Activated CD4-positive, alpha-beta T cell treated with anti-CD3 and anti-CD28 coated beads for 36 hours (primary cell): ENCODE results near the gene KEL. TPM values are rescaled to one million over a fixed set of nuclear protein-coding genes. Genes with fewer than 3 reads are reported as not detected.

Experiments used
- ATAC-seq: fragments of 200-7000 bp; cut with Tn5 transposase; one replicate; pipeline ENCODE4 v1.10.0; 2021; ENCODE audit warnings: mild to moderate bottlenecking, moderate library complexity
- CTCF ChIA-PET: fragments of 350-600 bp; sonication (Branson Sonifier 250); formaldehyde crosslinking; loops from one replicate; lab custom pipeline; 2021; ENCODE audit warnings: antibody characterized with exemption; lab: Charles Lee
- POLR2A ChIA-PET: fragments of 350-600 bp; sonication (Branson Sonifier 250); formaldehyde crosslinking; loops from one replicate; lab custom pipeline; 2021; ENCODE audit warnings: antibody characterized with exemption, inconsistent platforms; lab: Charles Lee
- DNase-seq: peaks from one replicate; pipeline ENCODE4 v3.0.0-alpha.2; 2020
- H3K27ac Mint-ChIP-seq: one replicate; pipeline ENCODE4 v1.8.0; 2021; ENCODE audit warnings: mixed read lengths
- H3K27me3 Mint-ChIP-seq: one replicate; pipeline ENCODE4 v1.8.0; 2021; ENCODE audit warnings: mixed read lengths
- H3K36me3 Mint-ChIP-seq: one replicate; pipeline ENCODE4 v1.8.0; 2021; ENCODE audit warnings: low read depth, mixed read lengths
- H3K4me1 Mint-ChIP-seq: one replicate; pipeline ENCODE4 v1.8.0; 2021; ENCODE audit warnings: mixed read lengths
- H3K4me3 Mint-ChIP-seq: one replicate; pipeline ENCODE4 v1.8.0; 2021; ENCODE audit warnings: mild to moderate bottlenecking, moderate library complexity, mixed read lengths
- H3K9me3 Mint-ChIP-seq: one replicate; pipeline ENCODE4 v1.8.0; 2021; ENCODE audit warnings: low read depth, mixed read lengths
- intact Hi-C, 2 experiments: fragments of 100-400 bp; cut with DNase I in 1 of 2; cut with micrococcal nuclease in 1 of 2; formaldehyde crosslinking; loops; one replicate each; pipeline versions ENCODE4 v1.14.2 to v1.15.1; 2022 to 2024; cut with DNase I, micrococcal nuclease
- total RNA-seq, 2 experiments: library from RNA; stranded (reverse); gene quantifications; one replicate each; pipeline ENCODE4 v1.2.3, GENCODE V29; 2021

KEL gene
- under 1 TPM; 0.32 to 0.44 TPM for total RNA-seq

- no peak for DNase-seq
- H3K27me3 Mint-ChIP-seq: peaks cover 12% of the 10 kb centered on the region
- intact Hi-C loops: no loop called here
- H3K4me1 Mint-ChIP-seq: no peaks in the 10 kb centered on the region
- H3K4me3 Mint-ChIP-seq: no peak within 1 kb of the TSS
- no peak within 1 kb of the TSS for H3K27ac Mint-ChIP-seq
- ATAC-seq: no peak
- H3K9me3 Mint-ChIP-seq: no peaks in the 10 kb centered on the region
- ChIA-PET POLR2A (no interaction called here), CTCF (interaction anchor here (0.7 to 0.9 kb wide), 3 partner anchors 21 to 903 kb away, joined by 3 read pairs; no protein-coding TSS in a partner anchor)
- H3K36me3 Mint-ChIP-seq: no peaks in the 10 kb centered on the region
These were observed at the start of gene KEL for GRCh38 chr7:142961973-142962926. KEL (minus strand) TSS chr7:142962363; CDS start chr7:142962206, 157 bp downstream.

GRCh38 chr7:143008007-143008901 lies 46.1 kb upstream of the KEL start:
- peak; percentile 89 for DNase-seq
- H3K27me3 Mint-ChIP-seq: peaks cover 4% of the 10 kb centered on the region
- intact Hi-C loops: loop anchor here (1.0 to 10.0 kb wide), 3 partner anchors 207 to 407 kb away; no protein-coding TSS in a partner anchor
- ChIA-PET POLR2A (interaction anchor here (0.7 to 0.9 kb wide), 3 partner anchors 47 to 492 kb away, joined by 3 to 12 read pairs (median 5); no protein-coding TSS in a partner anchor), CTCF (interaction anchor here (0.7 to 10.0 kb wide), 21 partner anchors 9 to 432 kb away, joined by 3 to 247 read pairs (median 3); partner anchors contain the start of gene TAS2R40)
- no peak overlapping the region for H3K27ac Mint-ChIP-seq
- H3K9me3 Mint-ChIP-seq: no peaks in the 10 kb centered on the region
- no peak overlapping the region for H3K4me3 Mint-ChIP-seq
- peak; percentile 91 for ATAC-seq
- H3K36me3 Mint-ChIP-seq: no peaks in the 10 kb centered on the region
- H3K4me1 Mint-ChIP-seq: peaks cover 3% of the 10 kb centered on the region

- no peaks in the 10 kb centered on the region for H3K36me3 Mint-ChIP-seq
- ATAC-seq (no peak), DNase-seq (no peak)
- no peak overlapping the region for H3K27ac Mint-ChIP-seq
- H3K4me1 Mint-ChIP-seq: peaks cover 7% of the 10 kb centered on the region
- POLR2A ChIA-PET: no interaction called here
- H3K27me3 Mint-ChIP-seq: peaks cover 2% of the 10 kb centered on the region
- intact Hi-C loops: loop anchor here in 1 of 2 experiments (10.0 kb wide), 2 partner anchors 329 to 409 kb away; no protein-coding TSS in a partner anchor
- CTCF ChIA-PET: interaction anchor here (0.6 to 10.0 kb wide), 19 partner anchors 13 to 584 kb away, joined by 3 to 247 read pairs (median 3); partner anchors contain the start of genes EPHB6 and TAS2R40
- no peaks in the 10 kb centered on the region for H3K9me3 Mint-ChIP-seq
- H3K4me3 Mint-ChIP-seq: no peak overlapping the region
These were observed 43.6 kb upstream of the KEL start for GRCh38 chr7:143005632-143006260.

- Mint-ChIP-seq H3K4me3 (peak overlapping the region; percentile 62), H3K27ac (peak overlapping the region; percentile 86), H3K27me3 (peaks cover 2% of the 10 kb centered on the region), H3K9me3 (no peaks in the 10 kb centered on the region), H3K36me3 (no peaks in the 10 kb centered on the region), H3K4me1 (peaks cover 7% of the 10 kb centered on the region)
- CTCF ChIA-PET: interaction anchor here (0.5 to 10.0 kb wide), 45 partner anchors 9 to 1027 kb away, joined by 3 to 247 read pairs (median 4); partner anchors contain the start of gene TAS2R40
- ATAC-seq (peak; percentile 80), DNase-seq (peak; percentile 51)
- intact Hi-C loops: loop anchor here (1.0 to 10.0 kb wide), 14 partner anchors 122 to 1029 kb away; no protein-coding TSS in a partner anchor
- POLR2A ChIA-PET: no interaction called here
These were observed 41.4 kb upstream of the KEL start for GRCh38 chr7:143003393-143004051.

GRCh38 chr7:143002898-143003297 lies 40.7 kb upstream of the KEL start:
- H3K9me3 Mint-ChIP-seq: no peaks in the 10 kb centered on the region
- peak overlapping the region; percentile 62 for H3K4me3 Mint-ChIP-seq
- ATAC-seq (no peak), DNase-seq (no peak)
- H3K27me3 Mint-ChIP-seq: peaks cover 2% of the 10 kb centered on the region
- ChIA-PET CTCF (interaction anchor here (0.6 to 10.0 kb wide), 42 partner anchors 10 to 1026 kb away, joined by 3 to 247 read pairs (median 4); no protein-coding TSS in a partner anchor), POLR2A (no interaction called here)
- intact Hi-C loops: loop anchor here (1.0 to 10.0 kb wide), 15 partner anchors 122 to 1028 kb away; no protein-coding TSS in a partner anchor
- peak overlapping the region; percentile 28 for H3K27ac Mint-ChIP-seq
- peaks cover 7% of the 10 kb centered on the region for H3K4me1 Mint-ChIP-seq
- H3K36me3 Mint-ChIP-seq: no peaks in the 10 kb centered on the region

- Mint-ChIP-seq H3K27me3 (no peaks in the 10 kb centered on the region), H3K36me3 (no peaks in the 10 kb centered on the region), H3K27ac (no peak overlapping the region), H3K4me1 (peaks cover 5% of the 10 kb centered on the region), H3K9me3 (no peaks in the 10 kb centered on the region), H3K4me3 (no peak overlapping the region)
- ChIA-PET CTCF (interaction anchor here (0.6 to 10.0 kb wide), 27 partner anchors 10 to 698 kb away, joined by 3 to 247 read pairs (median 4); no protein-coding TSS in a partner anchor), POLR2A (no interaction called here)
- intact Hi-C loops: loop anchor here (1.0 to 10.0 kb wide), 11 partner anchors 190 to 1027 kb away; no protein-coding TSS in a partner anchor
- DNase-seq: no peak
- ATAC-seq: no peak
These were observed 39.9 kb upstream of the KEL start for GRCh38 chr7:143002106-143002505.

- no peak for DNase-seq
- Mint-ChIP-seq H3K4me1 (peaks cover 5% of the 10 kb centered on the region), H3K4me3 (no peak overlapping the region), H3K9me3 (no peaks in the 10 kb centered on the region), H3K27me3 (no peaks in the 10 kb centered on the region), H3K27ac (no peak overlapping the region), H3K36me3 (no peaks in the 10 kb centered on the region)
- POLR2A ChIA-PET: no interaction called here
- intact Hi-C loops: loop anchor here (5.0 to 10.0 kb wide), 6 partner anchors 188 to 698 kb away; no protein-coding TSS in a partner anchor
- CTCF ChIA-PET: interaction anchor here (1.1 to 10.0 kb wide), 7 partner anchors 9 to 397 kb away, joined by 3 to 247 read pairs (median 16); no protein-coding TSS in a partner anchor
- ATAC-seq: no peak
These were observed 38.5 kb upstream of the KEL start for GRCh38 chr7:143000648-143001047.

GRCh38 chr7:142999793-143000192 lies 37.6 kb upstream of the KEL start:
- Mint-ChIP-seq H3K27me3 (no peaks in the 10 kb centered on the region), H3K9me3 (no peaks in the 10 kb centered on the region), H3K27ac (no peak overlapping the region), H3K4me1 (peaks cover 5% of the 10 kb centered on the region), H3K4me3 (no peak overlapping the region), H3K36me3 (no peaks in the 10 kb centered on the region)
- ATAC-seq: no peak
- POLR2A ChIA-PET: no interaction called here
- DNase-seq: no peak
- CTCF ChIA-PET: interaction anchor here (1.1 to 3.3 kb wide), 6 partner anchors 9 to 484 kb away, joined by 3 to 16 read pairs (median 5); no protein-coding TSS in a partner anchor
- intact Hi-C loops: loop anchor here (5.0 to 10.0 kb wide), 6 partner anchors 187 to 697 kb away; no protein-coding TSS in a partner anchor

GRCh38 chr7:142998966-142999365 lies 36.8 kb upstream of the KEL start:
- POLR2A ChIA-PET: no interaction called here
- Mint-ChIP-seq H3K27me3 (no peaks in the 10 kb centered on the region), H3K27ac (no peak overlapping the region), H3K36me3 (no peaks in the 10 kb centered on the region), H3K4me3 (no peak overlapping the region), H3K4me1 (peaks cover 5% of the 10 kb centered on the region), H3K9me3 (no peaks in the 10 kb centered on the region)
- CTCF ChIA-PET: interaction anchor here (0.7 to 3.3 kb wide), 12 partner anchors 10 to 483 kb away, joined by 3 to 16 read pairs (median 4); no protein-coding TSS in a partner anchor
- ATAC-seq (no peak), DNase-seq (no peak)
- intact Hi-C loops: no loop called here
